ENCODE results near the gene GUCA1A. TPM values are rescaled to one million over a fixed set of nuclear protein-coding genes. Genes with fewer than 3 reads are reported as not detected.

GUCA1A gene
- total RNA-seq, 1 donor from 2014 or later: 0.62 TPM

- no peak for TF ChIP-seq CTCF (IDR thresholded peaks at IDR 0.05; ENCODE audit: unreplicated experiment)
- Mint-ChIP-seq H3K9me3 (ENCODE audit: unreplicated experiment) (no peaks in the 10 kb centered on the region), H3K4me3 (ENCODE audit: unreplicated experiment) (peak overlapping the region; percentile 94), H3K36me3 (ENCODE audit: low read depth, unreplicated experiment) (peaks cover 5% of the 10 kb centered on the region), H3K27me3 (ENCODE audit: unreplicated experiment) (peaks cover 2% of the 10 kb centered on the region), H3K4me1 (ENCODE audit: unreplicated experiment) (peaks cover 9% of the 10 kb centered on the region), H3K27ac (ENCODE audit: unreplicated experiment) (peak overlapping the region; percentile 82)
- DNase-seq (ENCODE audit: low spot score): no peak
Measured at GRCh38 chr6:42217157-42217518, 44.0 kb downstream of the GUCA1A start.

GRCh38 chr6:42217519-42218367 is 44.6 kb downstream of the GUCA1A start, which contains the start of gene MRPS10:
MRPS10 (minus strand) TSS chr6:42217861; CDS start chr6:42217849, 12 bp downstream.
- Mint-ChIP-seq H3K27ac (ENCODE audit: unreplicated experiment) (peak within 1 kb of the TSS; percentile 82), H3K4me3 (ENCODE audit: unreplicated experiment) (peak within 1 kb of the TSS; percentile 94), H3K36me3 (ENCODE audit: low read depth, unreplicated experiment) (peaks cover 5% of the 10 kb centered on the region), H3K9me3 (ENCODE audit: unreplicated experiment) (no peaks in the 10 kb centered on the region), H3K27me3 (ENCODE audit: unreplicated experiment) (peaks cover 2% of the 10 kb centered on the region), H3K4me1 (ENCODE audit: unreplicated experiment) (peaks cover 9% of the 10 kb centered on the region)
- TF ChIP-seq CTCF (IDR thresholded peaks at IDR 0.05; ENCODE audit: unreplicated experiment): no peak
- DNase-seq (ENCODE audit: low spot score): peak; percentile 90

GRCh38 chr6:42220807-42221206 is 47.6 kb downstream of the GUCA1A start:
- H3K4me3 Mint-ChIP-seq (ENCODE audit: unreplicated experiment): no peak overlapping the region
- no peak overlapping the region for H3K27ac Mint-ChIP-seq (ENCODE audit: unreplicated experiment)
- peaks cover 2% of the 10 kb centered on the region for H3K27me3 Mint-ChIP-seq (ENCODE audit: unreplicated experiment)
- H3K36me3 Mint-ChIP-seq (ENCODE audit: low read depth, unreplicated experiment): no peaks in the 10 kb centered on the region
- H3K9me3 Mint-ChIP-seq (ENCODE audit: unreplicated experiment): no peaks in the 10 kb centered on the region
- no peak for DNase-seq (ENCODE audit: low spot score)
- no peak for TF ChIP-seq CTCF (IDR thresholded peaks at IDR 0.05; ENCODE audit: unreplicated experiment)
- peaks cover 7% of the 10 kb centered on the region for H3K4me1 Mint-ChIP-seq (ENCODE audit: unreplicated experiment)

- Mint-ChIP-seq H3K9me3 (ENCODE audit: unreplicated experiment) (no peaks in the 10 kb centered on the region), H3K27me3 (ENCODE audit: unreplicated experiment) (peaks cover 2% of the 10 kb centered on the region), H3K4me1 (ENCODE audit: unreplicated experiment) (peaks cover 6% of the 10 kb centered on the region), H3K36me3 (ENCODE audit: low read depth, unreplicated experiment) (no peaks in the 10 kb centered on the region), H3K4me3 (ENCODE audit: unreplicated experiment) (no peak overlapping the region), H3K27ac (ENCODE audit: unreplicated experiment) (no peak overlapping the region)
- TF ChIP-seq CTCF (IDR thresholded peaks at IDR 0.05; ENCODE audit: unreplicated experiment): no peak
- no peak for DNase-seq (ENCODE audit: low spot score)
Measured at GRCh38 chr6:42221546-42221945, 48.4 kb downstream of the GUCA1A start.

- no peaks in the 10 kb centered on the region for H3K9me3 Mint-ChIP-seq (ENCODE audit: unreplicated experiment)
- TF ChIP-seq CTCF (IDR thresholded peaks at IDR 0.05; ENCODE audit: unreplicated experiment): no peak
- H3K4me3 Mint-ChIP-seq (ENCODE audit: unreplicated experiment): no peak overlapping the region
- H3K27ac Mint-ChIP-seq (ENCODE audit: unreplicated experiment): no peak overlapping the region
- no peak for DNase-seq (ENCODE audit: low spot score)
- peaks cover 2% of the 10 kb centered on the region for H3K4me1 Mint-ChIP-seq (ENCODE audit: unreplicated experiment)
- H3K27me3 Mint-ChIP-seq (ENCODE audit: unreplicated experiment): peaks cover 2% of the 10 kb centered on the region
- no peaks in the 10 kb centered on the region for H3K36me3 Mint-ChIP-seq (ENCODE audit: low read depth, unreplicated experiment)
Measured at GRCh38 chr6:42222448-42222847, 49.3 kb downstream of the GUCA1A start.
